HepG2 (cell line): ENCODE data around the gene ZKSCAN3. TPM values are rescaled to one million over a fixed set of nuclear protein-coding genes. Genes with fewer than 3 reads are reported as not detected.

Experiments
- ARNTL ChIP-seq: sonication (generic); formaldehyde crosslinking; IDR thresholded peaks from 2 replicates; pipeline ENCODE4 v1.4.0; 2020; ENCODE audit warnings: mild to moderate bottlenecking, missing genetic modification reagents
- ATF6 ChIP-seq: sonication (generic); formaldehyde crosslinking; conservative IDR thresholded peaks from 2 replicates; pipeline ENCODE4 v1.4.0; 2020; ENCODE audit warnings: missing genetic modification reagents
- CREM ChIP-seq, 2 experiments: sonication (generic) in 1 of 2; formaldehyde crosslinking in 1 of 2; IDR thresholded peaks; 2 replicates each; pipeline versions ENCODE4 v1.4.0 to v1.6.1; 2016 to 2020; ENCODE audit warnings: antibody characterized with exemption in 1 of 2, mild to moderate bottlenecking in 1 of 2, missing genetic modification reagents in 1 of 2
- ELK4 ChIP-seq: sonication (generic); formaldehyde crosslinking; IDR thresholded peaks from 2 replicates; pipeline ENCODE4 v1.9.0; 2021; ENCODE audit warnings: missing genetic modification reagents, borderline replicate concordance
- FIP1L1 ChIP-seq: fragments of 200-400 bp; formaldehyde crosslinking; IDR thresholded peaks from 2 replicates; pipeline ENCODE4 v1.6.1; 2018; ENCODE audit warnings: low read depth, mild to moderate bottlenecking, low read length, moderate library complexity, borderline replicate concordance; ENCODE audit not compliant: insufficient read depth
- HMGXB3 ChIP-seq: sonication (generic); formaldehyde crosslinking; IDR thresholded peaks from 2 replicates; pipeline ENCODE4 v1.4.0; 2020; ENCODE audit warnings: missing genetic modification reagents, borderline replicate concordance
- JDP2 ChIP-seq: sonication (generic); formaldehyde crosslinking; IDR thresholded peaks from 2 replicates; pipeline ENCODE4 v1.8.1; 2022; ENCODE audit warnings: missing genetic modification reagents, borderline replicate concordance
- LCORL ChIP-seq, 2 experiments: fragments of 450-650 bp in 1 of 2; sonication (generic) in 1 of 2; formaldehyde crosslinking in 1 of 2; IDR thresholded peaks; 2 replicates each; pipeline versions ENCODE4 v1.5.0 to v1.6.1; 2017 to 2020; ENCODE audit warnings: antibody characterized with exemption in 1 of 2, missing genetic modification reagents in 1 of 2
- MAFF ChIP-seq: IDR thresholded peaks from 2 replicates; pipeline ENCODE4 v1.6.1; 2011; ENCODE audit warnings: low read depth, low read length, improper control_type of control experiment
- TOPORS ChIP-seq: sonication (generic); formaldehyde crosslinking; IDR thresholded peaks from 2 replicates; pipeline ENCODE4 v1.8.0; 2023; ENCODE audit warnings: mild to moderate bottlenecking, missing genetic modification reagents
- ZNF30 ChIP-seq: sonication (generic); formaldehyde crosslinking; IDR thresholded peaks from 2 replicates; pipeline ENCODE4 v1.5.0; 2020; ENCODE audit warnings: mild to moderate bottlenecking, missing genetic modification reagents
- ZNF572 ChIP-seq: sonication (generic); formaldehyde crosslinking; IDR thresholded peaks from 2 replicates; pipeline ENCODE4 v1.5.1; 2020; ENCODE audit warnings: mild to moderate bottlenecking, missing genetic modification reagents
- polyA plus RNA-seq, 8 experiments: library from polyadenylated mRNA; depleted of rRNA in 3 of 8; stranded (reverse) in 7 of 8; unstranded in 1 of 8; fragments of >200 nt; fragmentation: Illumina TruSeq in 4 of 8; extraction: Trizol in 4 of 8; gene quantifications; 2 replicates each; pipeline versions ENCODE4 v1.2.1 to v1.2.3, GENCODE V29; 2011 to 2016; ENCODE audit warnings: low read depth in 4 of 8, missing spikeins in 1 of 8, mixed read lengths in 1 of 8; ENCODE audit not compliant: insufficient read depth in 1 of 8
- total RNA-seq, 5 experiments: library from RNA; depleted of rRNA; stranded (reverse); fragments of >200 nt; fragmentation: Illumina TruSeq; extraction: Trizol; gene quantifications; 2 replicates each; pipeline ENCODE4 v1.2.3, GENCODE V29; 2016; ENCODE audit warnings: low read depth in 1 of 5
- TF ChIP-seq, protein P1 (sequence below): IDR thresholded peaks from 2 replicates; pipeline ENCODE4 v1.6.1; 2016; ENCODE audit warnings: missing compliant biosample characterization, missing genetic modification reagents, borderline replicate concordance
- TF ChIP-seq, protein P2 (sequence below): sonication (generic); formaldehyde crosslinking; IDR thresholded peaks from 2 replicates; pipeline ENCODE4 v1.4.0; 2020; ENCODE audit warnings: missing genetic modification reagents

The ZKSCAN3 gene
- total and polyA plus RNA-seq, 2 of the 13 experiments (the other 11 are each of a cell fraction or from before 2014, with no cell fraction given) = 3.3 to 7.4 TPM

DNA sequence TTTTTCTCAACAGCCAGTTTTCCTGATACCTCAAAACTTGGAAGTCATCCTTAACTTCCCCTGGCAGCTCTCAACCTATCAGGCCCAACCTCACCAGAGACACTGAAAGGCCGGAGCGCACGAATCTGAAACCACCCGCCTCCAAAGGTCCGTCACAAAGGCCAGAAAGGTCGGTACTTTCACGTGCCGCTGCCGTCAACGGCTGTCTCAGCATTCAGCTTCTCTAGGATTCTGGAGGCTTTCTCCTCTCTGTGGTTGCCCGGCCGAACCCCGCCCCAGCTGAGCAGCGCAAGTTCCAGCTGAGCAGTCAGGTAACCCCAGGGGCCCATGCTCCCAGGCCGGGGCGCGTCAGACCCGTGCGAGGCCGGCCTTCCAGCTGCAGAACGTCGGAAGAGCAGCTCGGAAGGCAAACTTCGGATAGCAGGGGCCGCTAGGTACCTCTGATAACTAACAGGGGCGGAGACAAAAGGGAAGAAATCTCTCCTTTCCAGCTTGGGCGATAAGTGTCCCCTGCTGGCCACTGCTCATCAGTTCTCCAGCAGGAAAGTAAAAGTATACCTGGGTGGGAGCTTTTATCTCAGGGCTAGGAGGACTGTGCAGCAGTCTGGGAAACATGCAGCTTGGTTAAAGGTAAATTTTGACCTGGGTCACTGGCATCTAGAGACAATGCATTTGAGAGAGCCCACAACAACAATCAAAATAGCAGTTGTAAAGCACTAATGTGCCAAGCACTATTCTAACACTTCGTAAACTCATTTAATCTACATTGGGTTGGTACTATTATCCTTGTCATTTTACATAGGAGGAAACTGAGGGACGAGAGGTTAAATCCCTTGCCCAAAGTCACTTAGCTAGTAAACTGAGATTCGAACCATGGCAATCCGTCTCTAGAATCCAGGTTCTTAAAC lies 33.7 kb downstream of the ZKSCAN3 start (continued):
- TF ChIP-seq, protein P1, sequence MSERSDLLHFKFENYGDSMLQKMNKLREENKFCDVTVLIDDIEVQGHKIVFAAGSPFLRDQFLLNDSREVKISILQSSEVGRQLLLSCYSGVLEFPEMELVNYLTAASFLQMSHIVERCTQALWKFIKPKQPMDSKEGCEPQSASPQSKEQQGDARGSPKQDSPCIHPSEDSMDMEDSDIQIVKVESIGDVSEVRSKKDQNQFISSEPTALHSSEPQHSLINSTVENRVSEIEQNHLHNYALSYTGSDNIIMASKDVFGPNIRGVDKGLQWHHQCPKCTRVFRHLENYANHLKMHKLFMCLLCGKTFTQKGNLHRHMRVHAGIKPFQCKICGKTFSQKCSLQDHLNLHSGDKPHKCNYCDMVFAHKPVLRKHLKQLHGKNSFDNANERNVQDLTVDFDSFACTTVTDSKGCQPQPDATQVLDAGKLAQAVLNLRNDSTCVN (CRISPR knock-in tag) = peak; percentile 87
- TF ChIP-seq ZNF572 = peak; percentile 72; the same call in 1 of the 2 replicates
- no peak for TF ChIP-seq JDP2
- TF ChIP-seq LCORL (IDR thresholded peaks at IDR 0.05) = no peak
- peak; percentile 81 for TF ChIP-seq LCORL (CRISPR knock-in tag; IDR thresholded peaks at IDR 0.05)
- 0 out of 2 replicates have a peak, but pooled peaks have one; percentile 71 for TF ChIP-seq HMGXB3 (CRISPR knock-in tag)
- TF ChIP-seq CREM (IDR thresholded peaks at IDR 0.05) = peak; percentile 83
- TF ChIP-seq CREM (CRISPR knock-in tag; IDR thresholded peaks at IDR 0.05) = no peak
- peak; percentile 71; the same call in 1 of the 2 replicates for TF ChIP-seq TOPORS (CRISPR knock-in tag)
- peak; percentile 52; the same call in 1 of the 2 replicates for TF ChIP-seq MAFF
- peak; percentile 71; the same call in 1 of the 2 replicates for TF ChIP-seq ATF6 (CRISPR knock-in tag)
- TF ChIP-seq ELK4 (CRISPR knock-in tag) = no peak
- peak; percentile 96 for TF ChIP-seq ARNTL
- TF ChIP-seq ZNF30 = no peak
- TF ChIP-seq, protein P2, sequence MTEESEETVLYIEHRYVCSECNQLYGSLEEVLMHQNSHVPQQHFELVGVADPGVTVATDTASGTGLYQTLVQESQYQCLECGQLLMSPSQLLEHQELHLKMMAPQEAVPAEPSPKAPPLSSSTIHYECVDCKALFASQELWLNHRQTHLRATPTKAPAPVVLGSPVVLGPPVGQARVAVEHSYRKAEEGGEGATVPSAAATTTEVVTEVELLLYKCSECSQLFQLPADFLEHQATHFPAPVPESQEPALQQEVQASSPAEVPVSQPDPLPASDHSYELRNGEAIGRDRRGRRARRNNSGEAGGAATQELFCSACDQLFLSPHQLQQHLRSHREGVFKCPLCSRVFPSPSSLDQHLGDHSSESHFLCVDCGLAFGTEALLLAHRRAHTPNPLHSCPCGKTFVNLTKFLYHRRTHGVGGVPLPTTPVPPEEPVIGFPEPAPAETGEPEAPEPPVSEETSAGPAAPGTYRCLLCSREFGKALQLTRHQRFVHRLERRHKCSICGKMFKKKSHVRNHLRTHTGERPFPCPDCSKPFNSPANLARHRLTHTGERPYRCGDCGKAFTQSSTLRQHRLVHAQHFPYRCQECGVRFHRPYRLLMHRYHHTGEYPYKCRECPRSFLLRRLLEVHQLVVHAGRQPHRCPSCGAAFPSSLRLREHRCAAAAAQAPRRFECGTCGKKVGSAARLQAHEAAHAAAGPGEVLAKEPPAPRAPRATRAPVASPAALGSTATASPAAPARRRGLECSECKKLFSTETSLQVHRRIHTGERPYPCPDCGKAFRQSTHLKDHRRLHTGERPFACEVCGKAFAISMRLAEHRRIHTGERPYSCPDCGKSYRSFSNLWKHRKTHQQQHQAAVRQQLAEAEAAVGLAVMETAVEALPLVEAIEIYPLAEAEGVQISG (CRISPR knock-in tag) = peak; percentile 100
- TF ChIP-seq FIP1L1 = 0 out of 2 replicates have a peak, but pooled peaks have one; percentile 81
